ENCODE measurements around the gene DCDC2C.

DNA sequence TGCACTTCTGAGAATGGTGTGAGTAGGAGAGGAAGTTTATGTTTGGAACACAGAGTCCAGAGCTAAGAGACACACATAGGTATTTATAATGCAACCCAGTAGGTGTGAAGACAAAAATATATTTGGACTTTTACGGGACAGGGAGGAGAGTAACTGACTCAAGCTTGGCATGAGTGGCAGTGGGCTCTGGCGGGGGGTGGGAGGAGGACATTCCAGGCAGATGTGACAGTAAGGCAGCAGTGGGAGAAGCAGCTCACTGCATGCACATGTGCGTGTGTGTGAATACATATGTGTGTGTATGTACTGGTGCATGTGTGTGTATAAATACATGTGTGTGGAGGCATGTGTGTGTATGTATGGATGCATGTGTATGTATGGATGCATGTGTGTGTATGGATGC lies 51.4 kb downstream of the DCDC2C start:
- TF ChIP-seq, protein P1, sequence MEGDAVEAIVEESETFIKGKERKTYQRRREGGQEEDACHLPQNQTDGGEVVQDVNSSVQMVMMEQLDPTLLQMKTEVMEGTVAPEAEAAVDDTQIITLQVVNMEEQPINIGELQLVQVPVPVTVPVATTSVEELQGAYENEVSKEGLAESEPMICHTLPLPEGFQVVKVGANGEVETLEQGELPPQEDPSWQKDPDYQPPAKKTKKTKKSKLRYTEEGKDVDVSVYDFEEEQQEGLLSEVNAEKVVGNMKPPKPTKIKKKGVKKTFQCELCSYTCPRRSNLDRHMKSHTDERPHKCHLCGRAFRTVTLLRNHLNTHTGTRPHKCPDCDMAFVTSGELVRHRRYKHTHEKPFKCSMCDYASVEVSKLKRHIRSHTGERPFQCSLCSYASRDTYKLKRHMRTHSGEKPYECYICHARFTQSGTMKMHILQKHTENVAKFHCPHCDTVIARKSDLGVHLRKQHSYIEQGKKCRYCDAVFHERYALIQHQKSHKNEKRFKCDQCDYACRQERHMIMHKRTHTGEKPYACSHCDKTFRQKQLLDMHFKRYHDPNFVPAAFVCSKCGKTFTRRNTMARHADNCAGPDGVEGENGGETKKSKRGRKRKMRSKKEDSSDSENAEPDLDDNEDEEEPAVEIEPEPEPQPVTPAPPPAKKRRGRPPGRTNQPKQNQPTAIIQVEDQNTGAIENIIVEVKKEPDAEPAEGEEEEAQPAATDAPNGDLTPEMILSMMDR (IDR thresholded peaks at IDR 0.05 in 8 of 11, conservative IDR thresholded peaks at IDR 0.05 in 3 of 11), result no peak
- TF ChIP-seq POLR2A (IDR thresholded peaks at IDR 0.05) (no peak), POLR2AphosphoS5 (IDR thresholded peaks at IDR 0.05) (no peak)

Data from spleen (tissue), 7 donors.